Astrocyte (in vitro differentiated cells and primary cell): ENCODE measurements around the gene SLC38A8.

Experiments used
- EZH2 ChIP-seq: IDR thresholded peaks from 2 replicates; pipeline ENCODE4 v1.6.1; 2012; ENCODE audit warnings: mild to moderate bottlenecking, low read length, inconsistent platforms; ENCODE audit not compliant: insufficient read depth
- TF ChIP-seq, protein P1 (sequence below): IDR thresholded peaks from 2 replicates; pipeline ENCODE4 v1.5.1; 2011; ENCODE audit warnings: low read depth, mild to moderate bottlenecking, inconsistent platforms, low read length, moderate library complexity; ENCODE audit not compliant: insufficient read depth

DNA sequence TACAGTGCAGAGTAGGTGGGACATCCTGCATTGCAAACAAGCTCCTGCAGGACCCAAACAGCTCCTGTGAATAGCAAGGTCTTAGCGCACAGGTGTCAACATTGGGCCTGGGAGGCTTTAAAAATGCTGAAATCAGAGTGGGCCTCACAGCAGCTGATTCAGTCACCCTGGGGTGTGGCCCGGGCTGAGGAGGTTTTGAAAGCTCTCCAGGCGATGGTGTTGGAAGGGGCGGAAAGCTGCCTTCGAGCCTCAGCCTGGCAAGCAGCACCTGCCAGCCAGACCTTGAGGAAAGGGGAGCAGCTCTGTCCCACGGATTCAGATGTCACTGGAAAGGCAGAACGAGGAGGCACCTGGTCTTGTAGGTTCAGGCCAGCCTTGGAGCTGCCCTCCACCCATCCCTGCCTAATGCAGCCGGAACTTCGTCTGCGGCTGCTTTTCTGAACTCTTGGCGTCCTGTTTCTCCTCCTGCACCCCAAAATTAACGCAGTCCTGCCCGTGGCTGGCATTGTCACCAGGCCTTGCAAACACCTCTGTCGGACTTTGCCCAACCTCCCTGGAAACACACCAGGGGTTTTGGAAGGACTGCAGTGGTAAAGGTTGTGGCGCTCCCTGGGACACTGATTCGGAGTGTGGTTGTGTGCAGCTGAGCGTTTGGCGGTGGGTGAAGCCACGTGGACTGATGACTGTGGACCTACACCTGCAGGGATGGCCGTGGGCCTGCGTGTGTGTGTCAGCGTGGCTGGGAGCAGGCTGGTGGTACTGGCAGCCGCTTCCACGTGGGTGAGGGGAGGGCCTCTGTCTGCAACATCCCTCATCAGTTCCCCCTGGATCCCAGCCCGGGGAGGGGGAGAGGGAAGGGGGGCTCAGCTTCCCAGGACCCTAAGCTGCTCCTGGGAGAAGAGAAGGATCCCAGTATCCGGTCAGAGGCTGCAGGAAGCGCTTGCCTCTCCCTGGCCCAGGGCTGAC is 71.1 kb downstream of the SLC38A8 start:
- TF ChIP-seq, protein P1, sequence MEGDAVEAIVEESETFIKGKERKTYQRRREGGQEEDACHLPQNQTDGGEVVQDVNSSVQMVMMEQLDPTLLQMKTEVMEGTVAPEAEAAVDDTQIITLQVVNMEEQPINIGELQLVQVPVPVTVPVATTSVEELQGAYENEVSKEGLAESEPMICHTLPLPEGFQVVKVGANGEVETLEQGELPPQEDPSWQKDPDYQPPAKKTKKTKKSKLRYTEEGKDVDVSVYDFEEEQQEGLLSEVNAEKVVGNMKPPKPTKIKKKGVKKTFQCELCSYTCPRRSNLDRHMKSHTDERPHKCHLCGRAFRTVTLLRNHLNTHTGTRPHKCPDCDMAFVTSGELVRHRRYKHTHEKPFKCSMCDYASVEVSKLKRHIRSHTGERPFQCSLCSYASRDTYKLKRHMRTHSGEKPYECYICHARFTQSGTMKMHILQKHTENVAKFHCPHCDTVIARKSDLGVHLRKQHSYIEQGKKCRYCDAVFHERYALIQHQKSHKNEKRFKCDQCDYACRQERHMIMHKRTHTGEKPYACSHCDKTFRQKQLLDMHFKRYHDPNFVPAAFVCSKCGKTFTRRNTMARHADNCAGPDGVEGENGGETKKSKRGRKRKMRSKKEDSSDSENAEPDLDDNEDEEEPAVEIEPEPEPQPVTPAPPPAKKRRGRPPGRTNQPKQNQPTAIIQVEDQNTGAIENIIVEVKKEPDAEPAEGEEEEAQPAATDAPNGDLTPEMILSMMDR: no peak
- no peak for TF ChIP-seq EZH2
